ENCODE data around the gene OBSCN. TPM values are rescaled to one million over a fixed set of nuclear protein-coding genes. Genes with fewer than 3 reads are reported as not detected.

Gene OBSCN
- total and polyA plus RNA-seq, 2 of the 13 experiments (the other 11 are each of a cell fraction or from before 2014, with no cell fraction given) = 0.20 TPM

- 77% methylated on average over 13 of the region's 21 CpGs for WGBS (ENCODE audit: low lambda C conversion rate)
- H3K27ac ChIP-seq (ENCODE audit: extremely low read length, insufficient read depth, low read length) = no peak overlapping the region
- no peak overlapping the region for H2AFZ ChIP-seq (ENCODE audit: low read length)
- intact Hi-C loops (cut with micrococcal nuclease; ENCODE audit: unreplicated experiment) (no loop called here), in situ Hi-C loops (cut with HindIII; ENCODE audit: extremely low pct_ligation_motif_present, low pct_unique_long_range_greater_than_20kb) (no loop called here)
- H3K36me3 ChIP-seq (replicated peaks in 1 of 2; ENCODE audit: control insufficient read depth in 1 of 2, insufficient read depth in 2 of 2, low read length in 2 of 2) = no peaks in the 10 kb centered on the region; a peak in 1 of 5 replicates
- 0 out of 2 replicates have a peak, but pooled peaks cover 2% of the 10 kb centered on the region for H4K20me1 ChIP-seq (ENCODE audit: insufficient read depth, low read length)
- no peak overlapping the region for H3K4me2 ChIP-seq (ENCODE audit: low read depth, low read length)
- no TSS peak for BruUV-seq (replicated peaks)
- POLR2A ChIA-PET = interaction anchor here (1.8 kb wide), 1 partner anchor 7 kb away, joined by 20 read pairs; the partner anchor contains the start of gene IBA57
- DNase-seq (ENCODE audit: low spot score) (no peak), ATAC-seq (peak; percentile 12), FAIRE-seq (no peak)
- H3K27me3 ChIP-seq (ENCODE audit: control insufficient read depth in 1 of 2, insufficient read depth in 2 of 2, low read length in 2 of 2) = no peaks in the 10 kb centered on the region; a peak in 1 of 5 replicates
- H3K9ac ChIP-seq (ENCODE audit: insufficient read depth, low read depth, low read length) = no peak overlapping the region
- H3K4me3 ChIP-seq (replicated peaks in 1 of 3; ENCODE audit: insufficient read depth in 1 of 3, low read depth in 2 of 3, low read length in 3 of 3) = no peak overlapping the region
- no peaks in the 10 kb centered on the region for H3K9me3 ChIP-seq (ENCODE audit: low read length)
- H3K4me1 ChIP-seq (ENCODE audit: insufficient read depth, low read length) = no peaks in the 10 kb centered on the region
- H3K79me2 ChIP-seq (ENCODE audit: insufficient read depth, low read length) = no peaks in the 10 kb centered on the region
- CTCF ChIA-PET (ENCODE audit: low intra/inter-chr PET ratio, low total read pairs) = no interaction called here
- TF ChIP-seq BHLHE40 (IDR thresholded peaks at IDR 0.05; ENCODE audit: low read length) (no peak), GLMP (CRISPR knock-in tag; IDR thresholded peaks at IDR 0.05; ENCODE audit: borderline replicate concordance) (no peak), ZNF777 (CRISPR knock-in tag; IDR thresholded peaks at IDR 0.05) (no peak), RFX3 (CRISPR knock-in tag; IDR thresholded peaks at IDR 0.05) (no peak), HMG20B (CRISPR knock-in tag; conservative IDR thresholded peaks at IDR 0.05) (no peak), ZNF878 (CRISPR knock-in tag; IDR thresholded peaks at IDR 0.05) (no peak), EEA1 (CRISPR knock-in tag; IDR thresholded peaks at IDR 0.05; ENCODE audit: borderline replicate concordance) (no peak), POLR2G (IDR thresholded peaks at IDR 0.05; ENCODE audit: low read depth, low read length) (no peak), ZMAT5 (CRISPR knock-in tag; IDR thresholded peaks at IDR 0.05; ENCODE audit: borderline replicate concordance, low read depth) (no peak), IRF2 (CRISPR knock-in tag; IDR thresholded peaks at IDR 0.05) (no peak), HOXA9 (CRISPR knock-in tag; IDR thresholded peaks at IDR 0.05; ENCODE audit: borderline replicate concordance) (no peak)
- TF ChIP-seq, protein P1, sequence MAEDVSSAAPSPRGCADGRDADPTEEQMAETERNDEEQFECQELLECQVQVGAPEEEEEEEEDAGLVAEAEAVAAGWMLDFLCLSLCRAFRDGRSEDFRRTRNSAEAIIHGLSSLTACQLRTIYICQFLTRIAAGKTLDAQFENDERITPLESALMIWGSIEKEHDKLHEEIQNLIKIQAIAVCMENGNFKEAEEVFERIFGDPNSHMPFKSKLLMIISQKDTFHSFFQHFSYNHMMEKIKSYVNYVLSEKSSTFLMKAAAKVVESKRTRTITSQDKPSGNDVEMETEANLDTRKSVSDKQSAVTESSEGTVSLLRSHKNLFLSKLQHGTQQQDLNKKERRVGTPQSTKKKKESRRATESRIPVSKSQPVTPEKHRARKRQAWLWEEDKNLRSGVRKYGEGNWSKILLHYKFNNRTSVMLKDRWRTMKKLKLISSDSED (CRISPR knock-in tag; IDR thresholded peaks at IDR 0.05) = no peak
- TF ChIP-seq, protein P2, sequence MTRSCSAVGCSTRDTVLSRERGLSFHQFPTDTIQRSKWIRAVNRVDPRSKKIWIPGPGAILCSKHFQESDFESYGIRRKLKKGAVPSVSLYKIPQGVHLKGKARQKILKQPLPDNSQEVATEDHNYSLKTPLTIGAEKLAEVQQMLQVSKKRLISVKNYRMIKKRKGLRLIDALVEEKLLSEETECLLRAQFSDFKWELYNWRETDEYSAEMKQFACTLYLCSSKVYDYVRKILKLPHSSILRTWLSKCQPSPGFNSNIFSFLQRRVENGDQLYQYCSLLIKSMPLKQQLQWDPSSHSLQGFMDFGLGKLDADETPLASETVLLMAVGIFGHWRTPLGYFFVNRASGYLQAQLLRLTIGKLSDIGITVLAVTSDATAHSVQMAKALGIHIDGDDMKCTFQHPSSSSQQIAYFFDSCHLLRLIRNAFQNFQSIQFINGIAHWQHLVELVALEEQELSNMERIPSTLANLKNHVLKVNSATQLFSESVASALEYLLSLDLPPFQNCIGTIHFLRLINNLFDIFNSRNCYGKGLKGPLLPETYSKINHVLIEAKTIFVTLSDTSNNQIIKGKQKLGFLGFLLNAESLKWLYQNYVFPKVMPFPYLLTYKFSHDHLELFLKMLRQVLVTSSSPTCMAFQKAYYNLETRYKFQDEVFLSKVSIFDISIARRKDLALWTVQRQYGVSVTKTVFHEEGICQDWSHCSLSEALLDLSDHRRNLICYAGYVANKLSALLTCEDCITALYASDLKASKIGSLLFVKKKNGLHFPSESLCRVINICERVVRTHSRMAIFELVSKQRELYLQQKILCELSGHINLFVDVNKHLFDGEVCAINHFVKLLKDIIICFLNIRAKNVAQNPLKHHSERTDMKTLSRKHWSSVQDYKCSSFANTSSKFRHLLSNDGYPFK (CRISPR knock-in tag; IDR thresholded peaks at IDR 0.05; ENCODE audit: borderline replicate concordance) = no peak
- TF ChIP-seq, protein P3, sequence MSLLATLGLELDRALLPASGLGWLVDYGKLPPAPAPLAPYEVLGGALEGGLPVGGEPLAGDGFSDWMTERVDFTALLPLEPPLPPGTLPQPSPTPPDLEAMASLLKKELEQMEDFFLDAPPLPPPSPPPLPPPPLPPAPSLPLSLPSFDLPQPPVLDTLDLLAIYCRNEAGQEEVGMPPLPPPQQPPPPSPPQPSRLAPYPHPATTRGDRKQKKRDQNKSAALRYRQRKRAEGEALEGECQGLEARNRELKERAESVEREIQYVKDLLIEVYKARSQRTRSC (CRISPR knock-in tag; IDR thresholded peaks at IDR 0.05; ENCODE audit: low read depth) = no peak
Measured at GRCh38 chr1:228172591-228173527, 35.0 kb upstream of the OBSCN start.
